Stimulated activated CD4-positive, alpha-beta T cell treated with anti-CD3 and anti-CD28 coated beads, Interleukin-1b, Interleukin-23, amount 100 ng/mL, for 24 hours (primary cell): ENCODE data around the gene RAB27B.
"Not testable (repeated sequence)": the region's sequence is repeated elsewhere in the genome, so short reads cannot be mapped to it uniquely, and the experiment has no call there.

ENCODE experiments used
- DNase-seq, 4 experiments: peaks; one replicate each; pipeline ENCODE4 v3.0.0-alpha.2; 2020; ENCODE audit warnings: low read depth in 4 of 4, low spot score in 1 of 4

RAB27B gene

GRCh38 chr18:54815086-54815485, 13.2 kb upstream of the RAB27B start:
- no peak for DNase-seq

- not testable (repeated sequence) for DNase-seq
Observed at GRCh38 chr18:54820785-54821275, 7.4 kb upstream of the RAB27B start.

- no peak for DNase-seq
Observed at GRCh38 chr18:54822872-54823845, 5.1 kb upstream of the RAB27B start.

GRCh38 chr18:54824761-54825160, 3.5 kb upstream of the RAB27B start:
- DNase-seq: no peak

GRCh38 chr18:54825601-54826344, 2.5 kb upstream of the RAB27B start:
- no peak for DNase-seq

GRCh38 chr18:54828986-54829385, 709 bp downstream of the RAB27B start:
- DNase-seq: no peak

GRCh38 chr18:54829856-54830255, 1.6 kb downstream of the RAB27B start:
- no peak for DNase-seq

GRCh38 chr18:54830260-54830659, 2.0 kb downstream of the RAB27B start:
- DNase-seq: no peak

- DNase-seq: no peak
Observed at GRCh38 chr18:54830866-54831265, 2.6 kb downstream of the RAB27B start.

GRCh38 chr18:54835944-54836343, 7.7 kb downstream of the RAB27B start:
- DNase-seq: no peak

- no peak for DNase-seq
Observed at GRCh38 chr18:54843314-54843713, 15.0 kb downstream of the RAB27B start.

GRCh38 chr18:54845787-54846186, 17.5 kb downstream of the RAB27B start:
- DNase-seq: no peak

GRCh38 chr18:54848121-54848520, 19.8 kb downstream of the RAB27B start:
- DNase-seq: no peak

GRCh38 chr18:54849683-54850082, 21.4 kb downstream of the RAB27B start:
- DNase-seq: no peak

GRCh38 chr18:54850598-54850997, 22.3 kb downstream of the RAB27B start:
- no peak for DNase-seq

GRCh38 chr18:54852780-54853675, 24.8 kb downstream of the RAB27B start:
- DNase-seq: no peak

GRCh38 chr18:54855050-54855449, 26.8 kb downstream of the RAB27B start:
- not testable (repeated sequence) for DNase-seq

- no peak for DNase-seq
Observed at GRCh38 chr18:54856105-54856646, 27.9 kb downstream of the RAB27B start.

- DNase-seq: no peak
Observed at GRCh38 chr18:54857499-54857898, 29.2 kb downstream of the RAB27B start.

- no peak for DNase-seq
Observed at GRCh38 chr18:54859667-54860421, 31.6 kb downstream of the RAB27B start.
